T-helper 17 cell (primary cell): ENCODE data around the gene DENND1C. TPM values are rescaled to one million over a fixed set of nuclear protein-coding genes. Genes with fewer than 3 reads are reported as not detected.
"Not testable (repeated sequence)": the region's sequence is repeated elsewhere in the genome, so short reads cannot be mapped to it uniquely, and the experiment has no call there.

Experiments
- ATAC-seq: fragments of 150-1000 bp; cut with Tn5 transposase; 2 replicates; pipeline ENCODE4 v1.10.0; 2021; ENCODE audit warnings: mild to moderate bottlenecking, moderate library complexity
- DNase-seq, 3 donors: peaks; one replicate each; pipeline versions ENCODE4 v3.0.0 to v3.0.0-alpha.2; 2020 to 2021
- H3K9me3 ChIP-seq: one replicate; pipeline ENCODE4 v1.7.0; 2013; ENCODE audit warnings: low read length, mild to moderate bottlenecking; ENCODE audit not compliant: control insufficient read depth, poor library complexity, severe bottlenecking
- H3K27ac Mint-ChIP-seq: one replicate; pipeline ENCODE4 v1.8.0; 2022; ENCODE audit warnings: mild to moderate bottlenecking, moderate library complexity, mixed read lengths
- H3K27me3 Mint-ChIP-seq: one replicate; pipeline ENCODE4 v1.8.0; 2022; ENCODE audit warnings: mixed read lengths
- H3K36me3 Mint-ChIP-seq: one replicate; pipeline ENCODE4 v1.8.0; 2022; ENCODE audit warnings: low read depth, mixed read lengths
- H3K4me1 Mint-ChIP-seq: one replicate; pipeline ENCODE4 v1.8.0; 2022; ENCODE audit warnings: mild to moderate bottlenecking, mixed read lengths
- H3K4me3 Mint-ChIP-seq: one replicate; pipeline ENCODE4 v1.8.0; 2022; ENCODE audit warnings: mild to moderate bottlenecking, moderate library complexity, mixed read lengths
- total RNA-seq, 4 donors: library from RNA in 2 of 4; stranded (reverse) in 2 of 4; gene quantifications; one replicate each; pipeline ENCODE4 v1.2.3 and lab custom pipeline; 2022 to 2026

The DENND1C gene
- total RNA-seq, 2 donors from 2014 or later = 104 to 105 TPM

DNA sequence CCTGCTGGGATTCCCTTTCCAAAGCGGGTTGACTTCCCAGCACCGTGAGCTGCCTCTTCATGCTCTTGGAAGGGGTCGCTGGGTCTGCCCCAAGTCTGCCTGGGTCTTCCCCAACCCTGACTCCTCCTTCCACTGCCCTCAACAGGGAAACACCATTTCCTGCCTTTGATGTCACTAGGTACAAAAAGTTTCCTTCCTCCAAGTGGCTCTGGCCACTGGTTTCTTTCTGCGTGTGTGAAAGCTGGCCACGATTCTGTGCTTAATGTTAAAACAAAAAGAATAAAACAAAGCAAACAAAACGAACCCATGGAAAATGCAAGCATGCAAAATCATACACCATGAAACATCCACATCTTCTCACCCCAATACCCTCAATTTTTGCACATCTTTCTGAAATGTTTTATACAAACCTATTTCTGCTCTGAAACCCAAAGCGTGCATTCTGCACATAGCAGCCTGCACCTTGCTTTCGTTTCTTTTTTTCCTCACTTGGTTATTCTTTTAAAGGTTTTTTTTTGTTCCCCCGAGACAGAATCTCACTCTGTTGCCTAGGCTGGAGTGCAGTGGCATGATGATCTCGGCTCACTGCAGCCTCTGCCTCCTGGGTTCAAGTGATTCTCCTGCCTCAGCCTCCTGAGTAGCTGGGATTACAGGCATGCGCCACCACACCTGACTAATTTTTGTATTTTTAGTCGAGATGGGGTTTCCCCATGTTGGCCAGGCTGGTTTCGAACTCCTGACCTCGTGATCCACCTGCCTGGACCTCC, 36.7 kb upstream of the DENND1C start:
- peaks cover 33% of the 10 kb centered on the region for H3K4me1 Mint-ChIP-seq

GRCh38 chr19:6516659-6517291, 35.2 kb upstream of the DENND1C start:
- H3K27ac Mint-ChIP-seq = peak overlapping the region; percentile 71
- H3K4me3 Mint-ChIP-seq = peak overlapping the region; percentile 99
- H3K4me1 Mint-ChIP-seq = peaks cover 28% of the 10 kb centered on the region
- peak; percentile 91 for ATAC-seq
- no peaks in the 10 kb centered on the region for H3K27me3 Mint-ChIP-seq
- H3K36me3 Mint-ChIP-seq = no peaks in the 10 kb centered on the region
- H3K9me3 ChIP-seq = no peaks in the 10 kb centered on the region
- DNase-seq = peak; percentile 82 to 94 (median 90)

More for the DNA sequence above, 36.7 kb upstream of the DENND1C start:
- no peak for DNase-seq
- H3K9me3 ChIP-seq = no peaks in the 10 kb centered on the region
- no peak for ATAC-seq
- H3K36me3 Mint-ChIP-seq = no peaks in the 10 kb centered on the region
- no peaks in the 10 kb centered on the region for H3K27me3 Mint-ChIP-seq
- peak overlapping the region; percentile 79 for H3K4me3 Mint-ChIP-seq
- peak overlapping the region; percentile 47 for H3K27ac Mint-ChIP-seq

GRCh38 chr19:6516018-6516658, 34.6 kb upstream of the DENND1C start:
- H3K27ac Mint-ChIP-seq = peak overlapping the region; percentile 71
- H3K36me3 Mint-ChIP-seq = no peaks in the 10 kb centered on the region
- ATAC-seq (peak; percentile 59), DNase-seq (peak in 2 of 3 donors; percentile 46 to 60)
- H3K27me3 Mint-ChIP-seq = no peaks in the 10 kb centered on the region
- H3K4me1 Mint-ChIP-seq = peaks cover 28% of the 10 kb centered on the region
- H3K9me3 ChIP-seq = no peaks in the 10 kb centered on the region
- H3K4me3 Mint-ChIP-seq = peak overlapping the region; percentile 99

DNA sequence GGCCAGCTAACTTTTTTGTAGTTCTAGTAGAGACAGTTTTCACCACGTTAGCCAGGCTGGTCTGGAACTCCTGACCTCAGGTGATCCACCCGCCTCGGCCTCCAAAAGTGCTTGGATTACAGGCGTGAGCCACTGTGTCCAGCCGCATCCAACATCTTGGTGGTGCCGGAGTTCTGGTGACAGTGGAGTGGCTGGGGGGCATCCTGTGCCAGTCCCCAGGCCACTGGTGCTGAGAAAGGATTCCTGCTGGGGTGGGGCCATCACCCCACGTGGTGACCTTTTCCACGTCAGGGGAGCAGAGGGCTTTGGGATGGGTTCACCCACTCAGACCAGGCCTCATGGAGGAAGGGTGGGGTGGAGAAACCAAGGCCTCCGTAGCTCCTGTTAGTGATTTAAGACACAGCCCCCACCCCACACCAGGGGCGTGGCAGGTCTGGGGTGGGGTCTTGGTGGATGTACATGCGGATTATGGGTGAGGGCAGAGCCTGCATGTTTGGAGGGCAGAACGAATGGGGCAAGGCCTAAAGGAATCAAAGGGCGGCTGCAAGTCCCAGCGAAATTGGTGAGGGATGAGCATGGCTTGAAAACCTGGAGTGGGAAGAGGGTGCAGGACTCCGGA, 33.4 kb upstream of the DENND1C start:
- Mint-ChIP-seq H3K27me3 (no peaks in the 10 kb centered on the region), H3K36me3 (no peaks in the 10 kb centered on the region), H3K4me1 (peaks cover 30% of the 10 kb centered on the region), H3K27ac (peak overlapping the region; percentile 71), H3K4me3 (peak overlapping the region; percentile 78)
- ATAC-seq (no peak), DNase-seq (no peak)
- H3K9me3 ChIP-seq = no peaks in the 10 kb centered on the region

- no peak for ATAC-seq
- H3K4me1 Mint-ChIP-seq = peaks cover 30% of the 10 kb centered on the region
- no peaks in the 10 kb centered on the region for H3K9me3 ChIP-seq
- peak overlapping the region; percentile 55 for H3K4me3 Mint-ChIP-seq
- H3K36me3 Mint-ChIP-seq = no peaks in the 10 kb centered on the region
- H3K27me3 Mint-ChIP-seq = no peaks in the 10 kb centered on the region
- no peak for DNase-seq
- H3K27ac Mint-ChIP-seq = peak overlapping the region; percentile 71
These were observed 32.5 kb upstream of the DENND1C start for GRCh38 chr19:6514089-6514488.

DNA sequence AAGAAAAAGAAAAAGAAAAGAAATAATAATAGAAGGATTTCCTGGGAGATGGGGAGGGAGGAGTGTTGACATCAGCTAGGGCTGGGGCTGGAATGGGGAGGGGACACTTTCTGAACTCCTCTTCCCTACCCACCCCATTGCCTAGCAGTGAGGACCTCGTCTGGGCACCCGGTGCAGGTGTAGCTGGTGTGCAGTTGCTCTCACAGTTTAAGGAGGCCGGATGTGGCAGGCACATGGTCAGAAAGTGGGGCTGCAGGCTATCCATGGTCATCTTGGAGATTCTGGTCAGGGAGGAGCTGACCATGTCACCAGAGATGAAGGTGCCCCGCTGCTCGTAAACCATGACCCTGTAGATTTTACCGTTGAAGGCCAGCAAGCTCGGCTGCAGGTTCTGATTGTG, 29.0 kb upstream of the DENND1C start:
- Mint-ChIP-seq H3K4me1 (peaks cover 10% of the 10 kb centered on the region), H3K27me3 (no peaks in the 10 kb centered on the region), H3K36me3 (no peaks in the 10 kb centered on the region), H3K27ac (no peak overlapping the region), H3K4me3 (no peak overlapping the region)
- ATAC-seq (no peak), DNase-seq (no peak)
- H3K9me3 ChIP-seq = no peaks in the 10 kb centered on the region

DNA sequence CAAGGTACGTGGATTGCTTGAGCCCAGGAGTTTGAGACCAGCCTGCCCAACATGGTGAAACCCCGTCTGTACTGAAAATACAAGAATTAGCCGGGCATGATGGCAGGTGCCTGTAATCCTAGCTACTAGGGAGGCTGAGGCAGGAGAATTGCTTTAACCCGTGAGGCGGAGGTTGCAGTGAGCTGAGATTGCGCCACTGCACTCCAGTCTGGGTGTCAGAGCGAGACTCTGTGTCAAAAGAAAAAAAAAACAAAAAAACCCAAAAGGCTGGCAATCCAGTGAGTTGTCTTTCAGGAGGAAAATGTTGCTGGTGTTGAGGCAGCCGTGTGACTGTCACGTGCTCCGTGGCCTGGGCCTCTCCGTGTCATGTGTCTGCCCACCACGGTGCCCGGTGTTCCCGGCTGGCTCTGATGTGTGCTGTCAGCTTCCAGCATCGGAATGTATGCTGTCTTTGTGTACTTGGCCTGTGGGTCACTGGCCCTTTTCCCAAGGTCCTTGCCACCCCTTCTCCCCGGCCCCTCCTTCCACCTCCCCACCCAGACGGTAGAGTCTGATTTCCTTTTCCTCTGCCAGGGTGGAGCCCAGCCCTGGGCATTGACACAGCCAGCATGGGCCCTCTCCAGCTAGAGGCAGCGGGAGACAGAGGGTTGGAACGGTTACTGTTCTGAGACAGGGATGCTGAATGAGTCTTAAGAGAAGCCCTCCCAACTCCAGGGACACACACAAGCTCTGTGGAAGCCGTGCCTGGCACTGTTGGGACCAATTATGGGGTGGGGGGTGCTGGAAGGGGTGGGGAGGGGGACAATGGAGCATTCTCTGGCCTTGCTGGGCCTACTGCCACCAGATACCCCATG, 27.8 kb upstream of the DENND1C start:
- Mint-ChIP-seq H3K36me3 (no peaks in the 10 kb centered on the region), H3K27me3 (no peaks in the 10 kb centered on the region), H3K4me1 (peaks cover 12% of the 10 kb centered on the region), H3K27ac (no peak overlapping the region), H3K4me3 (no peak overlapping the region)
- H3K9me3 ChIP-seq = no peaks in the 10 kb centered on the region
- ATAC-seq (no peak), DNase-seq (no peak)

DNA sequence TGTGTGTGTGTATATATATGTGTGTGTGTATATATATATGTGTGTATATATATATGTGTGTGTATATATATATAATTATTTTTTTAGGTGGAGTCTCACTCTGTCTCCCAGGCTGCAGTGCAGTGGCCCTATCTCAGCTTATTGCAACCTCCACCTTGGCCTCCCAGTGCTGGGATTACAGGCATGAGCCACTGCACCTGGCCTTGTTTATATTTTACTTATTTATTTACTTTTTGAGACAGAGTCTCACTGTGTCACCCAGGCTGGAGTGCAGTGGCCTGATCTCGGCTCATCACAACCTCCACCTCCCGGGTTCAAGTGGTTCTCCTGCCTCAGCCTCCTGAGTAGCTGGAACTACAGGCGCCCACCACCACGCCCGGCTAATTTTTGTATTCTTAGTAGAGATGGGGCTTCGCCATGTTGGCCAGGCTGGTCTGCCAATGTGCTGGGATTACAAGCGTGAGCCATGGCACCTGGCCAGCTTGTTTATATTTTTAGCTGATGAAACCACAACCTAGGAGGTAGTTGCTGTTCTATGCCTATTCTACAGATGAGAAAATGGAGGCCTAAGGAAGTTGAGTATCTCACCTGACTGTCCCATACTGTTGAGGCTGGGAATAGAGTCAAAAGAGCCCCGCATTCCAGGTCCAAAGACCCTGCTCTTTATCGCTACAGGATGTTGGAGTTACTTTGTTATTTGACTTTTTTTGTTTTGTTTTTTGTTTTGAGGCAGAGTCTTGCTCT, 26.6 kb upstream of the DENND1C start:
- not testable (repeated sequence) for DNase-seq, H3K27me3 Mint-ChIP-seq, H3K36me3 Mint-ChIP-seq, H3K4me3 Mint-ChIP-seq, H3K27ac Mint-ChIP-seq, H3K9me3 ChIP-seq, ATAC-seq
- peaks cover 10% of the 10 kb centered on the region for H3K4me1 Mint-ChIP-seq

DNA sequence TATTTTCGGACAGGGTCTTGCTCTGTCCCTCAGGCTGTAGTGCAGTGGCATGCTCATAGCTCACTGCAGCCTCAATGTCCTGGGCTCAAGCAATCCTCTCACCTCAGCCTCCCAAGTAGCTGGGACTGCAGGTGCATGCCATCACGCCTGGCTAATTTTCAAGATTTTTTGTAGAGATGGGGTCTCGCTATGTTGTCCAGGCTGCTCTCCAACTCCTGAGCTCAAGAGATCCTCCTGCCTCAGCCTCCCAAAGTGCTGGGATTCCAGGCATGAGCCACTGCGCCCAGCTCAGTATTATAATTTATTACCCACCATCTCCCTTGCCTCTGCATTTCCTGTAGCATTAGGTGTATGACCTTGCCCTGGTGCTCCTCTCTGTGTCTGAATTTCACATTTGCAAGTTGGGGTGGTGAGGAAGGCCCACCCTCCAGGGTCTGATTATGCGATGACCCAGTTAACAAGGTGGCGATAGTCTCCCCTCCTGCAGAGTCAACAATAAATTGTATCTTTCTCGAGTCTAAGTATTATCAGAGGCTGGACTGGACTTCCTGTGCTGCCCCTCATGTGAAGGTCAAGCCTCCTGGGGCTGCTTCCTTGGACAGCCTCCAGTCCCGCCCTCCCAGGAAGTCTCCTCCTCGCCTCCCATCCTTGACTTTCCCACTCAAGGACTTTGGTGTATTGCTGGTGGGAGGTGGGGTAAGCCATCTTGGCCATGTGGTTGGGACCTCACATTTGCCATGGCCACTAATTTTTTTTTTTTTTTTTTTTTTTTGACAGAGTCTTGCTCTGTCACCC, 22.0 kb upstream of the DENND1C start:
- Mint-ChIP-seq H3K36me3 (no peaks in the 10 kb centered on the region), H3K4me1 (peaks cover 12% of the 10 kb centered on the region), H3K27me3 (peaks cover 23% of the 10 kb centered on the region), H3K4me3 (peak overlapping the region; percentile 79), H3K27ac (no peak overlapping the region)
- no peaks in the 10 kb centered on the region for H3K9me3 ChIP-seq
- DNase-seq (no peak), ATAC-seq (no peak)

DNA sequence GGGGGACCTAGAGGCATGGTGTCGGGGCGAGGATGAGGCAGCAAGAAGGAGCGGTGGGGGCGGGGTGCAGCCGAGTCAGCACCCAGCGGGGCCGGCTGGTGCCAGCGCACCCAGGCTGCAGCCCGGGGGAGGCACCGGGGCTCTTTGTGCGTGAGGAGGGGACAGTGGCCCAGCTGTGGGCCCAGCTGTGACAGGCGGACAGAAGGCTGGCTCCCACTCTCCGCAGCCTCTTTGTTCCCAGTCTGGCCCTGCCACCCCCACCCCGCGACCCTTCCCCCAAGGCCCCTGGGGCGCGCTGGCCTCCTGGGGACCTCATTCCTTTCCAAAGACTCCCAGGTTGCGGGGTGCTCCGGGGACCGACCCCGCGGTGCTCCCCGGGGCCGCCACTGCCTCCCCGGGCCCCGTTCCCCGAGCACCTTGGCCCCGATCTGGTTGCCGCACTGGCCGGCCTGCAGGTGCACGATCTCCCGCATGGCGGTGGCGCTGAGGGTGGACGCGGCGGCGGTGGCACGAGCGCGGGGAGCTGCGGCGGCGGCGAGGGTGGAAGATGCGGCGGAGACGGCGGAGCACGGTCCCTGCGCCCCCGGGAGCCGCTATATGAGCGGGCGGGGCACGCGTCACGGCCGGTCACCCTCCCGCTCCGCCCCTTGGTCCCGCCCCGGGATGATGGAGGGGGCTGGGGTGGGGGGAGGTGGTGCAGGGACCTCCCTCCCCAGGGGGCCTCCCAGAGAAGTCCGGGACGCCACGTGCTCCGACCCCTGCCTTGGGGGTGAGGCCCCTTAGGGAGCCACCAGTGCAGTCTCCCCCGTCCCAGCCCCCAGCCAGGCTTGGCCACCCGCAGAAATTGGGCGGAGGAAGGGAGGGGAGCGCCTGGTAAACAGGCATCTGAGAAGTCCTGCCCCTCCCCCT, 20.4 kb upstream of the DENND1C start, which contains the start of gene TUBB4A:
TSS of gene TUBB4A (minus strand) at position 570 of the 909 bp plus-strand sequence. CDS start at position 473, 97 bp downstream.
- H3K27ac Mint-ChIP-seq = peak within 1 kb of the TSS; percentile 41
- DNase-seq = no peak
- peak; percentile 24 for ATAC-seq
- peaks cover 23% of the 10 kb centered on the region for H3K27me3 Mint-ChIP-seq
- no peaks in the 10 kb centered on the region for H3K9me3 ChIP-seq
- H3K4me1 Mint-ChIP-seq = peaks cover 12% of the 10 kb centered on the region
- peak within 1 kb of the TSS; percentile 90 for H3K4me3 Mint-ChIP-seq
- no peaks in the 10 kb centered on the region for H3K36me3 Mint-ChIP-seq
